NCI-H1694 (cell line): Measurements from ENCODE around the gene SIGLECL1.

Experiments used
- DNase-seq: peaks from one replicate; lab custom pipeline; 2025; lab: John Stamatoyannopoulos, UW

The SIGLECL1 gene

GRCh38 chr19:51252306-51253079 is 1.6 kb downstream of the SIGLECL1 start:
- DNase-seq: no peak

GRCh38 chr19:51253088-51253806 is 2.4 kb downstream of the SIGLECL1 start:
- DNase-seq: no peak

DNA sequence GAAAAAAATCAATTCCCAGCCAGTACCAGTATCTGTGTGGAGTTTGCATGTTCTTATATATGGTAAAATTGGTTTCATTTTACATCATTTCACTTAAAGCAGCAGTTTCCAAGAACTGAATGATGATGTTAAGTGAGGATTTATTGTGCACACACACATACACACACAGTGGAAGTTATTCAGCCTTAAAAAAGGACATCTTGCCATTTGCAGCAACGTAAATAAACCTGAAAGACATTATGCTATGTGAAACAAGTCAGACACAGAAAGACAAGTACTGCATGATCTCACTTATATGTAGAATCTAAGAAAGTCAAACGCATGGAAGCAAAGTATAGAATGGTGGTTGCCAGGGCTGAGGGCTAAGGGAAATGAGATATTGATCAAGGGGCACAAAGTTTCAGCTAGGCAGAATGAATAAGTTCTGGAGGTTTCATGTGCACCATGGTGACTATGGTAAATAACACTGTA is 5.3 kb downstream of the SIGLECL1 start:
- DNase-seq: no peak

GRCh38 chr19:51257471-51257870 is 6.6 kb downstream of the SIGLECL1 start:
- DNase-seq: no peak

GRCh38 chr19:51258165-51259160 is 7.6 kb downstream of the SIGLECL1 start:
- DNase-seq: no peak

- peak; percentile 11 for DNase-seq
Observed at GRCh38 chr19:51259348-51260245, 8.7 kb downstream of the SIGLECL1 start.

DNA sequence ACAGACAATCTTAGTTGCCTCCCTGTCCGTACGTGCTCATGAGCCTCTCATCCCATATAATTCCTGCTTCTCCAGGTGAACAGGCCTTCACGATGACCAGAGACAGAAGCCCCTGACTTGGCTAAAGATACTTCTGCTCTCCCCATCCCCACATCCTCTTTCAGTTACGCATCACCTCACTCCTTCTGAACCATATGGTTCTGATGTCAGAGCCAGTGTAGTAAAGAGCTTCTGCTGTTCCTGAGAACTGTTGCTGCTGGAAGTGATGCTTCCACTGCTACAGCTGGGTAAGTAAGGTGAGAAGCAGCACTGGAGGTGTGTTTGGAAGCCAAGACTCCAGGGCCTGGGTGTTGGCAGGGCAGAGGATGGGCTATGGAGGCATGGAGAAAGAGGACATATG is 12.9 kb downstream of the SIGLECL1 start:
- DNase-seq: no peak

- DNase-seq: no peak
Observed at GRCh38 chr19:51271067-51271466, 20.2 kb downstream of the SIGLECL1 start.

- no peak for DNase-seq
Observed at GRCh38 chr19:51272183-51272810, 21.4 kb downstream of the SIGLECL1 start.

- DNase-seq: no peak
Observed at GRCh38 chr19:51274049-51274770, 23.3 kb downstream of the SIGLECL1 start.

- no peak for DNase-seq
Observed at GRCh38 chr19:51277112-51277511, 26.2 kb downstream of the SIGLECL1 start.

DNA sequence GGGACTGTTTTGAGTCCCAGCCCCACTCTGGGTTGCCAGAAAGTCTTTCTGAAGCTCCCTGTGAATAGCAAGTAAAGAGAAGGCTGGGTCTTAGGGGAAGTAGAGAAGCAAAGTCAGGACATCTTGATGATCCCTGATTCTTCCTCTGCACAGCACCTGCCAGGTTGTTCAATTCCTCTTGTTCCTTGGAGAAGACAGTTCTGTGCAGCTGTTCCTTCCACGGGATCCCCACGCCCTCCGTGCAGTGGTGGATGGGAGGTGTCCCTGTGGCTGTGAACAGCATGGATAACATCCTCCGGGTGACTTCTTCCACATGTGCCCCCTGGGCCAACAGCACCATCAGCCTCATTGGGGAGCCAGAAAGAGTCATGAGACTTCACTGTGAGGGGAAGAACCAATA is 31.5 kb downstream of the SIGLECL1 start:
- no peak for DNase-seq

DNA sequence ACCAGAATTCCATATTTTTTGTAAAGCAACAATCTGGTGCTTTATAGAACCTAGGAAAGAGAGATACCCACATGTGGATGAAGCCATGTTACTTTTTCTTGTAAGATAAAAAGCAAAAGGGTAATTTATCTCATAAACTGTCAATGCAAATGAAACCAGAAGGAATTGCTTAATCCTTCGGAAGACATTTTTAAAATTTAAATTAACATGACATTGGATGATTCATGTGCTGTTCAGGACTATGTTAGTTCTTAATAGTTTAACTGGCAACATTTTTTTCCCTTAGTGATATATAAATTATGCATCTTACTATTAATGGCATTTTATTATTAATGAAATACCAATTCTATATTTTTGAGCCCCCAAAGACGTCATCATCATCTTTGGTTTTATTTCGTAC is 34.8 kb downstream of the SIGLECL1 start:
- DNase-seq: no peak

GRCh38 chr19:51289635-51290034 is 38.8 kb downstream of the SIGLECL1 start:
- DNase-seq: no peak

DNA sequence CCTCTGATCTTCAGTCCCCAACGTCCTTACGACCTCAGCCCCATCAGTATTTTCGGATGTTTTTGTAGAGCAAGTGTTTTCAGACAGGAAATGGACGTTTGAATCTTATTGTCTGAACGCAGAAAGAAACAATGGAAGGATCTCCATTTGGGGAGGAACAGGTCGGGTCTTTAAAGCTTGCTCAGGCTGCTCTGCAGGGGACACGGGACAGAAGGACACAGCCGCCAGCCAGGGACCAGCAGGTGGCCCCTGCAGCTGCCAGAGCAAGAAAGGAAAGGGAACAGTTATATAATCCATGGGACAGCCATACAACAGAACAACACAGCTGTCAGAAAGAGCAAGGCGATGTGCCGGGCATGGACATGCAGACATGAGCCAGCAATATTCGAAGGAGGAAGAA is 42.1 kb downstream of the SIGLECL1 start:
- no peak for DNase-seq

DNA sequence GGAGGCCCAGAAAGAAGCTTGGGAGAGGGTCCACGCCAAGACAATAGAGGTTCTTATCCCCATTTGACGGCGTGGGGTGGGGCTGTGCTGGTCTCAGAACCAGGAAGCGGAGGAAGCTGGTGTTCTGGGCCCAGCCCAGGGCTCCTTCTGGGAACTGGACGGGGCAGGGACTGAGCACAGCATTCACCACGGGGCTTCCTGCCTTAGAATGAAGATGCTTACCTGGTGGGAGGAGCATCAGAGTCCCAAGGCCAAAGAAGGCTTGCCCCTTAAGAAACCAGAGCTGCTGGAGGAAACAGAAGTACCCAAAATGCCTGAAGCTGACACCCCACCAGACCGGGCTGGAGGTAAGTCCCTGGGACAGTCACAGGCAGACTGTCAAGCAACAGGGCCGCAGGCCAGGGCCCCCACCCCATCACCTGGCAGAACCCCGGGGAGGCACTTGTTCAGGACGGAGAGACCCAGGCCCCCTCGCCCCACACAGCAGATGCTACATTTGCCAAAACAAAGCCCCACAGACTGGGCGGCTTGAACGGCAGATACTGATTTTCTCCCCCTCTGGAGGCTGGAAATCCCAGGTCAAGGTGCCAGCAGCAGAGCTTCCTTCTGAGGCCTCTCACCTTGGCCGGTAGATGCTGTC is 42.8 kb downstream of the SIGLECL1 start:
- DNase-seq: no peak

- DNase-seq: no peak
Observed at GRCh38 chr19:51294211-51294976, 43.5 kb downstream of the SIGLECL1 start.

DNA sequence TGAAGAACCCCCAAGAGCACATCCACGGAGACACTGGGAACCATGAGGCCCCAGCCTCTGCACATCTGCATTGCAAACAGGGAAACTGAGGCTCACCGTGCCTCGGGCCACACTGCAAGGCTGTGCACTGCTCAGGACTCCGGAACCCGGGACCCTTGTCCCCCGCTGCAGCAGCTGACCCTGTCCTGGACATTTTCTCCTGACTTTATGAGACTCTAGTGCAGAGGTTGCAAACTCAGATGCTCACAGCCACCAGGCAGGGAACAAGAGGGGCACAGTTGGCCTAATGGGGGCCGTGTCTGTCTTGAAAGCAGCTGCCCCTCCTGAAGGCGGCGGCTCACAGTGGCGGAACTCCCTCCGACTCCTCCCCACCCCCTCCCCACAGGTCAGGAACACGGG is 44.1 kb downstream of the SIGLECL1 start:
- no peak for DNase-seq
